SU-DHL-6 (cell line): ENCODE results near the gene BATF.

Source experiments
- CTCF ChIP-seq: fragments of 200-600 bp; sonication (generic); IDR thresholded peaks from one replicate; pipeline ENCODE4 v1.5.1; 2017; ENCODE audit warnings: antibody characterized with exemption, mild to moderate bottlenecking, low read length, moderate library complexity; ENCODE audit not compliant: insufficient read depth, poor library complexity, severe bottlenecking
- EZH2phosphoT487 ChIP-seq: fragments of 200-600 bp; sonication (generic), shearing (Covaris generic); conservative IDR thresholded peaks from 2 replicates; pipeline ENCODE4 v1.6.1; 2018; ENCODE audit warnings: mild to moderate bottlenecking, antibody characterized with exemption, low read length, moderate library complexity, mixed read lengths

GRCh38 chr14:75535164-75535898 is 13.1 kb downstream of the BATF start:
- TF ChIP-seq CTCF (no peak), EZH2phosphoT487 (no peak)
